Panc1 (cell line): ENCODE measurements around the gene CMIP. TPM values are rescaled to one million over a fixed set of nuclear protein-coding genes. Genes with fewer than 3 reads are reported as not detected.

Experiments used
- ATAC-seq: fragments of 200-7000 bp; cut with Tn5 transposase; 2 replicates; pipeline ENCODE4 v1.9.1; 2020; ENCODE audit warnings: mild to moderate bottlenecking, moderate library complexity
- BruUV-seq: library from RNA; stranded (reverse); fragments of 400-500 nt; replicated peaks from 2 replicates; lab custom pipeline; 2021; lab: Mats Ljungman, UMichigan
- CTCF ChIA-PET: fragments of 300-600 bp; sonication (Branson Sonifier 250); formaldehyde crosslinking; loops from one replicate; lab custom pipeline; 2022; ENCODE audit warnings: antibody characterized with exemption; lab: Charles Lee
- POLR2A ChIA-PET: fragments of 300-600 bp; sonication (Branson Sonifier 250); formaldehyde crosslinking; loops from one replicate; lab custom pipeline; 2022; ENCODE audit warnings: antibody characterized with exemption; lab: Charles Lee
- DNase-seq: peaks from one replicate; pipeline ENCODE4 v3.0.0-alpha.2; 2010; ENCODE audit warnings: low read depth, low spot score
- H3K27ac ChIP-seq: 2 replicates; pipeline ENCODE4 v1.5.1; 2011; ENCODE audit warnings: mild to moderate bottlenecking, low read length, inconsistent platforms
- H3K27me3 ChIP-seq: fragments of 200-500 bp; sonication (Bioruptor generic); 2 replicates; pipeline ENCODE4 v1.6.0; 2014; ENCODE audit warnings: low read length, inconsistent platforms; ENCODE audit not compliant: control insufficient read depth, insufficient read depth
- H3K36me3 ChIP-seq: fragments of 200-500 bp; sonication (Bioruptor generic); 2 replicates; pipeline ENCODE4 v1.5.1; 2014; ENCODE audit warnings: inconsistent platforms, mild to moderate bottlenecking, low read length, moderate library complexity; ENCODE audit not compliant: control insufficient read depth, insufficient read depth
- H3K4me1 ChIP-seq: 2 replicates; pipeline ENCODE4 v1.5.1; 2011; ENCODE audit warnings: inconsistent platforms, mild to moderate bottlenecking, low read length, moderate library complexity; ENCODE audit not compliant: control insufficient read depth, insufficient read depth
- H3K4me3 ChIP-seq, 2 experiments: 2 replicates each; pipeline ENCODE4 v1.5.1; 2011 to 2012; ENCODE audit warnings: low read depth in 2 of 2, low read length in 2 of 2, mild to moderate bottlenecking in 2 of 2, inconsistent platforms in 1 of 2, moderate library complexity in 1 of 2
- H3K9me3 ChIP-seq: fragments of 200-500 bp; sonication (Bioruptor generic); 2 replicates; pipeline ENCODE4 v1.5.1; 2014; ENCODE audit warnings: low read depth, mild to moderate bottlenecking, inconsistent platforms, low read length, moderate library complexity; ENCODE audit not compliant: control insufficient read depth, insufficient read depth
- POLR2AphosphoS5 ChIP-seq: IDR thresholded peaks from 2 replicates; pipeline ENCODE4 v1.6.1; 2012; ENCODE audit warnings: mild to moderate bottlenecking, low read depth, low read length, moderate library complexity
- SIN3A ChIP-seq: IDR thresholded peaks from 2 replicates; pipeline ENCODE4 v1.6.1; 2012; ENCODE audit warnings: low read depth, mild to moderate bottlenecking, low read length, moderate library complexity, borderline replicate concordance; ENCODE audit not compliant: insufficient read depth
- TCF7L2 ChIP-seq: IDR thresholded peaks from 2 replicates; pipeline ENCODE4 v1.6.1; 2011; ENCODE audit warnings: mild to moderate bottlenecking, low read depth, low read length, inconsistent platforms
- in situ Hi-C: cut with HindIII; loops from 2 replicates; pipeline ENCODE4 v1.10.0; 2016; ENCODE audit warnings: low sequenced_read_pairs, low pct_unique_long_range_greater_than_20kb
- intact Hi-C: fragments of 100-400 bp; cut with micrococcal nuclease; formaldehyde crosslinking; loops from one replicate; pipeline ENCODE4 v1.10.0; 2022; ENCODE audit not compliant: unreplicated experiment
- total RNA-seq: library from RNA; stranded (reverse); gene quantifications from one replicate; pipeline ENCODE4 v1.2.1, GENCODE V29; 2021; ENCODE audit not compliant: unreplicated experiment
- TF ChIP-seq, protein P1 (sequence below), 2 experiments: IDR thresholded peaks; 2 replicates each; pipeline ENCODE4 v1.6.1; 2011 to 2012; ENCODE audit warnings: low read depth in 2 of 2, control low read depth in 1 of 2, low read length in 1 of 2, mild to moderate bottlenecking in 1 of 2, moderate library complexity in 1 of 2; ENCODE audit not compliant: insufficient read depth in 1 of 2
- TF ChIP-seq, protein P2 (sequence below): fragments of 450-650 bp; IDR thresholded peaks from 2 replicates; pipeline ENCODE4 v1.5.1; 2017; ENCODE audit warnings: mild to moderate bottlenecking

The CMIP gene
- total RNA-seq, 1 experiment from 2014 or later, result 49.7 TPM

DNA sequence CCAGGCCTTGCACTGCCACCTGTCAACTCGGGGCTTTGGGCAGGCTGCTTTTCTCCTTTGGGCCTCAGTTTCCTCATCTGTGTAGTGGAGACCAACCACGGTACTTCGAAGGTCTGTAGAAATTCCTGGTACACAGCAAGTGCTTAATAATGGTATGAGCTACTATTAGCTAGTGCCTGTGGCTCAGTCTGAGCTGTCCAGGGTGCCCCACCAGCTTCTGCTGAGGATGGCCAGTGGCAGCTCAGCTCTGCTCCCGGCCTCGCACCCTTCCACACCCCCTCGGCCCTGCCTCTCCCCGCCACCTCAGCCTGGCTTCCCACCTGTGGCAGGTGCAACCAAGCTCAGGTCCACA is 308.2 kb downstream of the CMIP start:
- no TSS peak for BruUV-seq
- no peaks in the 10 kb centered on the region for H3K9me3 ChIP-seq
- DNase-seq, result no peak
- no peaks in the 10 kb centered on the region for H3K4me1 ChIP-seq
- no peaks in the 10 kb centered on the region for H3K36me3 ChIP-seq
- POLR2A ChIA-PET, result no interaction called here
- CTCF ChIA-PET, result interaction anchor here (0.5 kb wide), 1 partner anchor 120 kb away, joined by 4 read pairs; no protein-coding TSS in a partner anchor
- ATAC-seq, result no peak
- no peak for TF ChIP-seq TCF7L2
- no peak for TF ChIP-seq SIN3A
- TF ChIP-seq, protein P1, sequence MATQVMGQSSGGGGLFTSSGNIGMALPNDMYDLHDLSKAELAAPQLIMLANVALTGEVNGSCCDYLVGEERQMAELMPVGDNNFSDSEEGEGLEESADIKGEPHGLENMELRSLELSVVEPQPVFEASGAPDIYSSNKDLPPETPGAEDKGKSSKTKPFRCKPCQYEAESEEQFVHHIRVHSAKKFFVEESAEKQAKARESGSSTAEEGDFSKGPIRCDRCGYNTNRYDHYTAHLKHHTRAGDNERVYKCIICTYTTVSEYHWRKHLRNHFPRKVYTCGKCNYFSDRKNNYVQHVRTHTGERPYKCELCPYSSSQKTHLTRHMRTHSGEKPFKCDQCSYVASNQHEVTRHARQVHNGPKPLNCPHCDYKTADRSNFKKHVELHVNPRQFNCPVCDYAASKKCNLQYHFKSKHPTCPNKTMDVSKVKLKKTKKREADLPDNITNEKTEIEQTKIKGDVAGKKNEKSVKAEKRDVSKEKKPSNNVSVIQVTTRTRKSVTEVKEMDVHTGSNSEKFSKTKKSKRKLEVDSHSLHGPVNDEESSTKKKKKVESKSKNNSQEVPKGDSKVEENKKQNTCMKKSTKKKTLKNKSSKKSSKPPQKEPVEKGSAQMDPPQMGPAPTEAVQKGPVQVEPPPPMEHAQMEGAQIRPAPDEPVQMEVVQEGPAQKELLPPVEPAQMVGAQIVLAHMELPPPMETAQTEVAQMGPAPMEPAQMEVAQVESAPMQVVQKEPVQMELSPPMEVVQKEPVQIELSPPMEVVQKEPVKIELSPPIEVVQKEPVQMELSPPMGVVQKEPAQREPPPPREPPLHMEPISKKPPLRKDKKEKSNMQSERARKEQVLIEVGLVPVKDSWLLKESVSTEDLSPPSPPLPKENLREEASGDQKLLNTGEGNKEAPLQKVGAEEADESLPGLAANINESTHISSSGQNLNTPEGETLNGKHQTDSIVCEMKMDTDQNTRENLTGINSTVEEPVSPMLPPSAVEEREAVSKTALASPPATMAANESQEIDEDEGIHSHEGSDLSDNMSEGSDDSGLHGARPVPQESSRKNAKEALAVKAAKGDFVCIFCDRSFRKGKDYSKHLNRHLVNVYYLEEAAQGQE (IDR thresholded peaks at IDR 0.05; ENCODE audit: insufficient read depth in 1 of 2, low read depth in 2 of 2, low read length in 1 of 2), result no peak
- TF ChIP-seq, protein P2, sequence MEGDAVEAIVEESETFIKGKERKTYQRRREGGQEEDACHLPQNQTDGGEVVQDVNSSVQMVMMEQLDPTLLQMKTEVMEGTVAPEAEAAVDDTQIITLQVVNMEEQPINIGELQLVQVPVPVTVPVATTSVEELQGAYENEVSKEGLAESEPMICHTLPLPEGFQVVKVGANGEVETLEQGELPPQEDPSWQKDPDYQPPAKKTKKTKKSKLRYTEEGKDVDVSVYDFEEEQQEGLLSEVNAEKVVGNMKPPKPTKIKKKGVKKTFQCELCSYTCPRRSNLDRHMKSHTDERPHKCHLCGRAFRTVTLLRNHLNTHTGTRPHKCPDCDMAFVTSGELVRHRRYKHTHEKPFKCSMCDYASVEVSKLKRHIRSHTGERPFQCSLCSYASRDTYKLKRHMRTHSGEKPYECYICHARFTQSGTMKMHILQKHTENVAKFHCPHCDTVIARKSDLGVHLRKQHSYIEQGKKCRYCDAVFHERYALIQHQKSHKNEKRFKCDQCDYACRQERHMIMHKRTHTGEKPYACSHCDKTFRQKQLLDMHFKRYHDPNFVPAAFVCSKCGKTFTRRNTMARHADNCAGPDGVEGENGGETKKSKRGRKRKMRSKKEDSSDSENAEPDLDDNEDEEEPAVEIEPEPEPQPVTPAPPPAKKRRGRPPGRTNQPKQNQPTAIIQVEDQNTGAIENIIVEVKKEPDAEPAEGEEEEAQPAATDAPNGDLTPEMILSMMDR, result no peak
- no peak for TF ChIP-seq POLR2AphosphoS5
- H3K27me3 ChIP-seq, result no peaks in the 10 kb centered on the region
- intact Hi-C loops, result no loop called here
- H3K4me3 ChIP-seq, result no peak overlapping the region
- no peak overlapping the region for H3K27ac ChIP-seq
- in situ Hi-C loops, result no loop called here

DNA sequence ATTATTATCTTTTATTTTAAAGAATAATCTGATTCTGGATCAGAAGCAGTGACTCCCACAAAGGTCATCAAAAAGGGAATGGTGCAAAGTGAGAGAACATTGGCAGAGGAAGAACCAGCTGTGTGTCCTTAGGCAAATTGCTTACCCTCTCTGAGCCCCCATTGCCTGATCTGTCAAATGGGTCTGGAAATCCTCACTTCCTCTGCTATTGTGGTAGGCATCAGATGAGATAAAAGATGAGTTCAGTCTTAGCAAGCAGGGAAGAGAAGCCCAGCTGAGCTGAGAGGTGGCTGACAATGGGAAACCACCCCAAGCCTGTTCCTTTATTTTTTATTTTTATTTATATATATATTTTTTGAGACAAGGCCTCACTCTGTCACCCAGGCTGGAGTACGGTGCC is 310.2 kb downstream of the CMIP start:
- CTCF ChIA-PET, result no interaction called here
- POLR2A ChIA-PET, result no interaction called here
- BruUV-seq, result no TSS peak

More for the DNA sequence above, 310.2 kb downstream of the CMIP start:
- intact Hi-C loops (no loop called here), in situ Hi-C loops (no loop called here)
- TF ChIP-seq, protein P1 (IDR thresholded peaks at IDR 0.05; ENCODE audit: insufficient read depth in 1 of 2, low read depth in 2 of 2, low read length in 1 of 2), result no peak
- TF ChIP-seq, protein P2, result no peak
- TF ChIP-seq TCF7L2 (no peak), POLR2AphosphoS5 (no peak), SIN3A (no peak)
- H3K4me3 ChIP-seq, result no peak overlapping the region
- H3K27me3 ChIP-seq, result no peaks in the 10 kb centered on the region
- no peak overlapping the region for H3K27ac ChIP-seq
- DNase-seq (no peak), ATAC-seq (no peak)
- no peaks in the 10 kb centered on the region for H3K36me3 ChIP-seq
- no peaks in the 10 kb centered on the region for H3K4me1 ChIP-seq
- no peaks in the 10 kb centered on the region for H3K9me3 ChIP-seq
